Measurements from ENCODE around the gene MAGEA6.

DNA sequence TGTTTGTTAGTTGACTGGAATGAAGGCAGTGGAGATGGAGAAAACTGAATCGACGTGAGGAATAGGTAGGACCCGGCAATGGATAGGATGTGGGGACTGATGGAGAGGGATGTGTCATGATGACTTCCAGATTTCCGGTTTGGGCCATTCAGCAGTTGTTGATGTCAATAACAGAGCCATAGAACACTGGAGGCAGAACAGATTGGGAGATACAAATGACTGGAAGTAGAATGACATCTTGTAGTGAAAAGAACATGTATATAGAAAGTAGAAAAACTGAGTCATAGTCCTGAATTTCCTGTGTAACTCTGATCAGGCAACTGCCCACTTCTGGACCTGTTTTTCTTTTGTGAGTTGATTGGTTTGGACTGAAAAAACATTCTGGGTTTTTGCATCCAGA, 36.5 kb upstream of the MAGEA6 start:
- TF ChIP-seq, protein P1, sequence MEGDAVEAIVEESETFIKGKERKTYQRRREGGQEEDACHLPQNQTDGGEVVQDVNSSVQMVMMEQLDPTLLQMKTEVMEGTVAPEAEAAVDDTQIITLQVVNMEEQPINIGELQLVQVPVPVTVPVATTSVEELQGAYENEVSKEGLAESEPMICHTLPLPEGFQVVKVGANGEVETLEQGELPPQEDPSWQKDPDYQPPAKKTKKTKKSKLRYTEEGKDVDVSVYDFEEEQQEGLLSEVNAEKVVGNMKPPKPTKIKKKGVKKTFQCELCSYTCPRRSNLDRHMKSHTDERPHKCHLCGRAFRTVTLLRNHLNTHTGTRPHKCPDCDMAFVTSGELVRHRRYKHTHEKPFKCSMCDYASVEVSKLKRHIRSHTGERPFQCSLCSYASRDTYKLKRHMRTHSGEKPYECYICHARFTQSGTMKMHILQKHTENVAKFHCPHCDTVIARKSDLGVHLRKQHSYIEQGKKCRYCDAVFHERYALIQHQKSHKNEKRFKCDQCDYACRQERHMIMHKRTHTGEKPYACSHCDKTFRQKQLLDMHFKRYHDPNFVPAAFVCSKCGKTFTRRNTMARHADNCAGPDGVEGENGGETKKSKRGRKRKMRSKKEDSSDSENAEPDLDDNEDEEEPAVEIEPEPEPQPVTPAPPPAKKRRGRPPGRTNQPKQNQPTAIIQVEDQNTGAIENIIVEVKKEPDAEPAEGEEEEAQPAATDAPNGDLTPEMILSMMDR (IDR thresholded peaks at IDR 0.05): no peak
- no peak for TF ChIP-seq POLR2A (IDR thresholded peaks at IDR 0.05)
